Measurements from ENCODE around the gene PRDM7. TPM values are rescaled to one million over a fixed set of nuclear protein-coding genes. Genes with fewer than 3 reads are reported as not detected.
A peak's percentile ranks its signal among the peaks of the same experiment; 100 is the strongest.

Gene PRDM7
- total RNA-seq, 1 experiment from 2014 or later, result not detected

- no peak for DNase-seq (ENCODE audit: low spot score)
These were observed 58.9 kb downstream of the PRDM7 start for GRCh38 chr16:90018297-90018651.

GRCh38 chr16:90016339-90016950 lies 60.7 kb downstream of the PRDM7 start:
- H3K4me3 ChIP-seq (ENCODE audit: low read depth, low read length, poor library complexity, severe bottlenecking), result no peak overlapping the region
- no peaks in the 10 kb centered on the region for H3K27me3 ChIP-seq (replicated peaks; ENCODE audit: insufficient read depth, low read depth, low read length, poor library complexity)
- no peak for TF ChIP-seq CTCF (conservative IDR thresholded peaks at IDR 0.05; ENCODE audit: low read depth, low read length)
- no peak for TF ChIP-seq EZH2 (IDR thresholded peaks at IDR 0.05; ENCODE audit: borderline replicate concordance, low read depth, low read length, poor library complexity, severe bottlenecking)
- H3K27ac ChIP-seq (ENCODE audit: low read depth, low read length, poor library complexity, severe bottlenecking), result no peak overlapping the region
- no peaks in the 10 kb centered on the region for H3K36me3 ChIP-seq (ENCODE audit: insufficient read depth, low read length, poor library complexity, severe bottlenecking)
- ChIA-PET CTCF (no interaction called here), POLR2A (ENCODE audit: low non-redundant PET) (no interaction called here)
- intact Hi-C loops (cut with micrococcal nuclease; ENCODE audit: unreplicated experiment), result no loop called here
- BruUV-seq (replicated peaks), result no TSS peak
- no peak for DNase-seq (ENCODE audit: low spot score)
- H3K9me3 ChIP-seq (ENCODE audit: low read depth, low read length, poor library complexity, severe bottlenecking), result no peaks in the 10 kb centered on the region
- peaks cover 15% of the 10 kb centered on the region for H3K4me1 ChIP-seq (ENCODE audit: insufficient read depth, low read length, poor library complexity, severe bottlenecking)

More at GRCh38 chr16:90018297-90018651, 58.9 kb downstream of the PRDM7 start:
- Histone ChIP-seq H3K27me3 (replicated peaks; ENCODE audit: insufficient read depth, low read depth, low read length, poor library complexity) (no peaks in the 10 kb centered on the region), H3K4me1 (ENCODE audit: insufficient read depth, low read length, poor library complexity, severe bottlenecking) (peaks cover 24% of the 10 kb centered on the region), H3K4me3 (ENCODE audit: low read depth, low read length, poor library complexity, severe bottlenecking) (peak overlapping the region; percentile 86), H3K36me3 (ENCODE audit: insufficient read depth, low read length, poor library complexity, severe bottlenecking) (no peaks in the 10 kb centered on the region), H3K9me3 (ENCODE audit: low read depth, low read length, poor library complexity, severe bottlenecking) (no peaks in the 10 kb centered on the region), H3K27ac (ENCODE audit: low read depth, low read length, poor library complexity, severe bottlenecking) (peak overlapping the region; percentile 70)
- ChIA-PET POLR2A (ENCODE audit: low non-redundant PET) (no interaction called here), CTCF (no interaction called here)
- no TSS peak for BruUV-seq (replicated peaks)
- TF ChIP-seq EZH2 (IDR thresholded peaks at IDR 0.05; ENCODE audit: borderline replicate concordance, low read depth, low read length, poor library complexity, severe bottlenecking) (no peak), CTCF (conservative IDR thresholded peaks at IDR 0.05; ENCODE audit: low read depth, low read length) (no peak)
- intact Hi-C loops (cut with micrococcal nuclease; ENCODE audit: unreplicated experiment), result no loop called here

- ChIA-PET POLR2A (ENCODE audit: low non-redundant PET) (no interaction called here), CTCF (no interaction called here)
- no TSS peak for BruUV-seq (replicated peaks)
- intact Hi-C loops (cut with micrococcal nuclease; ENCODE audit: unreplicated experiment), result no loop called here
- no peaks in the 10 kb centered on the region for H3K9me3 ChIP-seq (ENCODE audit: low read depth, low read length, poor library complexity, severe bottlenecking)
- H3K27ac ChIP-seq (ENCODE audit: low read depth, low read length, poor library complexity, severe bottlenecking), result no peak overlapping the region
- TF ChIP-seq CTCF (conservative IDR thresholded peaks at IDR 0.05; ENCODE audit: low read depth, low read length) (no peak), EZH2 (IDR thresholded peaks at IDR 0.05; ENCODE audit: borderline replicate concordance, low read depth, low read length, poor library complexity, severe bottlenecking) (no peak)
- no peak overlapping the region for H3K4me3 ChIP-seq (ENCODE audit: low read depth, low read length, poor library complexity, severe bottlenecking)
- peaks cover 10% of the 10 kb centered on the region for H3K4me1 ChIP-seq (ENCODE audit: insufficient read depth, low read length, poor library complexity, severe bottlenecking)
- no peaks in the 10 kb centered on the region for H3K27me3 ChIP-seq (replicated peaks; ENCODE audit: insufficient read depth, low read depth, low read length, poor library complexity)
- DNase-seq (ENCODE audit: low spot score), result no peak
- H3K36me3 ChIP-seq (ENCODE audit: insufficient read depth, low read length, poor library complexity, severe bottlenecking), result no peaks in the 10 kb centered on the region
These were observed 61.4 kb downstream of the PRDM7 start for GRCh38 chr16:90015586-90016338.

Measured in A673 (cell line).